GM23338 (cell line): ENCODE measurements around the gene STARD13. TPM values are rescaled to one million over a fixed set of nuclear protein-coding genes. Genes with fewer than 3 reads are reported as not detected.

Experiments
- ATAC-seq: fragments of 200-7000 bp; cut with Tn5 transposase; 3 replicates; pipeline ENCODE4 v1.9.1; 2020
- DNase-seq: peaks from one replicate; pipeline ENCODE4 v3.0.0-alpha.2; 2015; ENCODE audit warnings: low spot score
- H2AFZ ChIP-seq: fragments of 200-600 bp; sonication (generic); 2 replicates; pipeline ENCODE4 v1.8.0; 2016; ENCODE audit warnings: antibody characterized with exemption, mild to moderate bottlenecking, moderate library complexity
- H3F3A ChIP-seq: fragments of 200-600 bp; sonication (generic); replicated peaks from 2 replicates; pipeline ENCODE4 v1.8.0; 2017; ENCODE audit warnings: antibody characterized with exemption, mixed run types, low read depth
- H3K27ac ChIP-seq: fragments of 200-600 bp; sonication (generic); 2 replicates; pipeline ENCODE4 v1.6.1; 2016; ENCODE audit warnings: low read depth
- H3K27me3 ChIP-seq: fragments of 200-600 bp; sonication (generic); 2 replicates; pipeline ENCODE4 v1.8.0; 2016; ENCODE audit warnings: mild to moderate bottlenecking, mixed run types, moderate library complexity; ENCODE audit not compliant: insufficient read depth
- H3K36me3 ChIP-seq: fragments of 200-600 bp; sonication (generic); 2 replicates; pipeline ENCODE4 v1.8.0; 2016; ENCODE audit warnings: mild to moderate bottlenecking; ENCODE audit not compliant: insufficient read depth
- H3K4me1 ChIP-seq: fragments of 200-600 bp; sonication (generic); 2 replicates; pipeline ENCODE4 v1.8.0; 2016; ENCODE audit warnings: mild to moderate bottlenecking, moderate library complexity; ENCODE audit not compliant: insufficient read depth
- H3K4me2 ChIP-seq: fragments of 200-600 bp; sonication (generic); 2 replicates; pipeline ENCODE4 v1.7.1; 2017; ENCODE audit warnings: mixed run types
- H3K4me3 ChIP-seq: fragments of 200-600 bp; sonication (generic); 2 replicates; pipeline ENCODE4 v1.6.1; 2016; ENCODE audit warnings: mixed run types
- H3K79me2 ChIP-seq: fragments of 200-600 bp; sonication (generic); replicated peaks from 2 replicates; pipeline ENCODE4 v1.8.0; 2017; ENCODE audit warnings: mild to moderate bottlenecking; ENCODE audit not compliant: insufficient read depth
- H3K9me2 ChIP-seq: fragments of 200-600 bp; sonication (generic); 2 replicates; pipeline ENCODE4 v1.8.0; 2017; ENCODE audit not compliant: insufficient read depth
- H4K20me1 ChIP-seq: fragments of 200-600 bp; sonication (generic); replicated peaks from 2 replicates; pipeline ENCODE4 v1.8.0; 2017; ENCODE audit warnings: mild to moderate bottlenecking; ENCODE audit not compliant: insufficient read depth
- H3K27ac Mint-ChIP-seq: 2 replicates; pipeline ENCODE4 v1.8.0; 2020; ENCODE audit warnings: inconsistent platforms, mild to moderate bottlenecking, moderate library complexity, mixed read lengths
- H3K27me3 Mint-ChIP-seq: 3 replicates; pipeline ENCODE4 v1.8.0; 2022; ENCODE audit warnings: low read depth, mild to moderate bottlenecking, moderate library complexity, mixed read lengths, inconsistent platforms; ENCODE audit not compliant: insufficient read depth, poor library complexity
- H3K36me3 Mint-ChIP-seq: 3 replicates; pipeline ENCODE4 v1.8.0; 2021; ENCODE audit warnings: low read depth, mild to moderate bottlenecking, inconsistent platforms, moderate library complexity, mixed read lengths
- H3K4me1 Mint-ChIP-seq: 3 replicates; pipeline ENCODE4 v1.8.0; 2020; ENCODE audit warnings: mild to moderate bottlenecking, inconsistent platforms, mixed read lengths
- H3K4me3 Mint-ChIP-seq: 3 replicates; pipeline ENCODE4 v1.8.0; 2021; ENCODE audit warnings: moderate library complexity, mild to moderate bottlenecking, inconsistent platforms, mixed read lengths
- H3K9me3 Mint-ChIP-seq: 3 replicates; pipeline ENCODE4 v1.8.0; 2020; ENCODE audit warnings: moderate library complexity, mild to moderate bottlenecking, inconsistent platforms, mixed read lengths
- CREB1 ChIP-seq: fragments of 250-450 bp; sonication (Bioruptor Pico); IDR thresholded peaks from 2 replicates; pipeline ENCODE4 v1.5.0; 2020; ENCODE audit warnings: low read depth, mild to moderate bottlenecking, moderate library complexity
- EZH2 ChIP-seq: fragments of 200-600 bp; sonication (generic); IDR thresholded peaks from one replicate; pipeline ENCODE4 v1.8.0; 2017; ENCODE audit warnings: antibody characterized with exemption, mild to moderate bottlenecking, low read depth; ENCODE audit not compliant: unreplicated experiment
- EZH2phosphoT487 ChIP-seq: fragments of 200-600 bp; sonication (generic); IDR thresholded peaks from one replicate; pipeline ENCODE4 v1.8.1; 2018; ENCODE audit warnings: antibody characterized with exemption; ENCODE audit not compliant: unreplicated experiment
- JUNB ChIP-seq: IDR thresholded peaks from one replicate; pipeline ENCODE4 v1.6.1; 2016; ENCODE audit warnings: antibody characterized with exemption; ENCODE audit not compliant: unreplicated experiment
- NANOG ChIP-seq: IDR thresholded peaks from 2 replicates; pipeline ENCODE4 v1.6.1; 2016; ENCODE audit warnings: antibody characterized with exemption, borderline replicate concordance
- POLR2AphosphoS5 ChIP-seq: IDR thresholded peaks from 2 replicates; pipeline ENCODE4 v1.6.1; 2016; ENCODE audit warnings: antibody characterized with exemption, low read depth
- STAT1 ChIP-seq: IDR thresholded peaks from one replicate; pipeline ENCODE4 v1.6.1; 2016; ENCODE audit warnings: antibody characterized with exemption; ENCODE audit not compliant: unreplicated experiment
- ZNF114 ChIP-seq: fragments of 250-450 bp; sonication (Bioruptor Pico); IDR thresholded peaks from 2 replicates; pipeline ENCODE4 v1.5.0; 2020; ENCODE audit warnings: mild to moderate bottlenecking, moderate library complexity
- ZNF331 ChIP-seq: fragments of 250-450 bp; sonication (Bioruptor Pico); IDR thresholded peaks from 2 replicates; pipeline ENCODE4 v1.5.0; 2020; ENCODE audit warnings: low read depth, mild to moderate bottlenecking, moderate library complexity
- polyA plus RNA-seq: library from polyadenylated mRNA; unstranded; fragments of >200 nt; fragmentation: Nextera tagmentation; extraction: Ambion mirVana; gene quantifications from 2 replicates; pipeline ENCODE4 v1.2.1, GENCODE V29; 2016
- total RNA-seq: library from RNA; depleted of rRNA; stranded (reverse); fragments of >200 nt; shearing (Covaris generic); gene quantifications from 2 replicates; pipeline ENCODE4 v1.2.3, GENCODE V29; 2014
- TF ChIP-seq, protein P1 (sequence below), 2 experiments: fragments of 200-600 bp in 1 of 2; sonication (generic) in 1 of 2; conservative IDR thresholded peaks; 2 replicates each; pipeline versions ENCODE4 v1.5.1 to v1.6.1; 2016 to 2017; ENCODE audit warnings: antibody characterized with exemption in 2 of 2, low read depth in 2 of 2, mild to moderate bottlenecking in 2 of 2, moderate library complexity in 1 of 2
- TF ChIP-seq, protein P2 (sequence below): IDR thresholded peaks from 2 replicates; pipeline ENCODE4 v1.6.1; 2016; ENCODE audit warnings: antibody characterized with exemption
- TF ChIP-seq, protein P3 (sequence below): fragments of 250-450 bp; sonication (Bioruptor Pico); IDR thresholded peaks from 2 replicates; pipeline ENCODE4 v1.5.0; 2020; ENCODE audit warnings: mild to moderate bottlenecking, moderate library complexity
- TF ChIP-seq, protein P4 (sequence below): IDR thresholded peaks from one replicate; pipeline ENCODE4 v1.6.1; 2018; ENCODE audit warnings: antibody characterized with exemption; ENCODE audit not compliant: unreplicated experiment

Gene STARD13
- total and polyA plus RNA-seq, 2 experiments from 2014 or later: 3.2 to 5.2 TPM

DNA sequence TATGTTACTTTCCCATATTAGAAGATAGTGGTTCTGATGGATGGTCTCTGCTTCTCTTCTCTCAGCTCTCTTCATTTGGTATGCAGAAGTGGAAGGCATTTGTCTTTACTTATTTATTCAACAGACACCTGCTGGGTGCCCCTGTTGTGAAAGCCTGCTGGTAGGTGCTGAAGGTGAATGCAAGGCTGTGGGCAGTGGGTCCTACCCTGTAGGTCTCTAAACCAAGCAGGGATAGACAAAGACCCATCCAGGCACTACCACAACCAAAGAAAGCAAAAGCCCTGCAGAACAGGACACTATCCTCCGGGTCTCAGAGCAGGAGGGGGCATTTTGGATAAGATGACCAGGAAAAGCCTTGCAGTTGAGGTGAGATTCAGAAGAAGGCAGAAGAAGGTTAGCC, 106.1 kb downstream of the STARD13 start:
- Histone ChIP-seq H2AFZ (no peak overlapping the region), H3K79me2 (no peaks in the 10 kb centered on the region), H3K4me3 (no peak overlapping the region), H3K4me2 (no peak overlapping the region), H3K27me3 (peaks cover 53% of the 10 kb centered on the region), H4K20me1 (no peaks in the 10 kb centered on the region; the same call in 1 of the 2 replicates), H3K36me3 (no peaks in the 10 kb centered on the region), H3K27ac (no peak overlapping the region), H3F3A (no peaks in the 10 kb centered on the region), H3K4me1 (peaks cover 18% of the 10 kb centered on the region), H3K9me2 (no peaks in the 10 kb centered on the region)
- Mint-ChIP-seq H3K36me3 (no peaks in the 10 kb centered on the region), H3K9me3 (no peaks in the 10 kb centered on the region), H3K4me1 (peaks cover 20% of the 10 kb centered on the region), H3K4me3 (no peak overlapping the region), H3K27me3 (peaks cover 29% of the 10 kb centered on the region), H3K27ac (no peak overlapping the region)
- ATAC-seq (peak; percentile 99), DNase-seq (peak; percentile 32)
- no peak for TF ChIP-seq STAT1
- TF ChIP-seq EZH2phosphoT487: no peak
- TF ChIP-seq, protein P1, sequence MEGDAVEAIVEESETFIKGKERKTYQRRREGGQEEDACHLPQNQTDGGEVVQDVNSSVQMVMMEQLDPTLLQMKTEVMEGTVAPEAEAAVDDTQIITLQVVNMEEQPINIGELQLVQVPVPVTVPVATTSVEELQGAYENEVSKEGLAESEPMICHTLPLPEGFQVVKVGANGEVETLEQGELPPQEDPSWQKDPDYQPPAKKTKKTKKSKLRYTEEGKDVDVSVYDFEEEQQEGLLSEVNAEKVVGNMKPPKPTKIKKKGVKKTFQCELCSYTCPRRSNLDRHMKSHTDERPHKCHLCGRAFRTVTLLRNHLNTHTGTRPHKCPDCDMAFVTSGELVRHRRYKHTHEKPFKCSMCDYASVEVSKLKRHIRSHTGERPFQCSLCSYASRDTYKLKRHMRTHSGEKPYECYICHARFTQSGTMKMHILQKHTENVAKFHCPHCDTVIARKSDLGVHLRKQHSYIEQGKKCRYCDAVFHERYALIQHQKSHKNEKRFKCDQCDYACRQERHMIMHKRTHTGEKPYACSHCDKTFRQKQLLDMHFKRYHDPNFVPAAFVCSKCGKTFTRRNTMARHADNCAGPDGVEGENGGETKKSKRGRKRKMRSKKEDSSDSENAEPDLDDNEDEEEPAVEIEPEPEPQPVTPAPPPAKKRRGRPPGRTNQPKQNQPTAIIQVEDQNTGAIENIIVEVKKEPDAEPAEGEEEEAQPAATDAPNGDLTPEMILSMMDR (conservative IDR thresholded peaks at IDR 0.05; ENCODE audit: low read depth in 2 of 2): no peak
- no peak for TF ChIP-seq CREB1 (CRISPR knock-in tag)
- TF ChIP-seq ZNF331 (CRISPR knock-in tag): no peak
- TF ChIP-seq, protein P2, sequence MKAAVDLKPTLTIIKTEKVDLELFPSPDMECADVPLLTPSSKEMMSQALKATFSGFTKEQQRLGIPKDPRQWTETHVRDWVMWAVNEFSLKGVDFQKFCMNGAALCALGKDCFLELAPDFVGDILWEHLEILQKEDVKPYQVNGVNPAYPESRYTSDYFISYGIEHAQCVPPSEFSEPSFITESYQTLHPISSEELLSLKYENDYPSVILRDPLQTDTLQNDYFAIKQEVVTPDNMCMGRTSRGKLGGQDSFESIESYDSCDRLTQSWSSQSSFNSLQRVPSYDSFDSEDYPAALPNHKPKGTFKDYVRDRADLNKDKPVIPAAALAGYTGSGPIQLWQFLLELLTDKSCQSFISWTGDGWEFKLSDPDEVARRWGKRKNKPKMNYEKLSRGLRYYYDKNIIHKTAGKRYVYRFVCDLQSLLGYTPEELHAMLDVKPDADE: no peak
- TF ChIP-seq, protein P3, sequence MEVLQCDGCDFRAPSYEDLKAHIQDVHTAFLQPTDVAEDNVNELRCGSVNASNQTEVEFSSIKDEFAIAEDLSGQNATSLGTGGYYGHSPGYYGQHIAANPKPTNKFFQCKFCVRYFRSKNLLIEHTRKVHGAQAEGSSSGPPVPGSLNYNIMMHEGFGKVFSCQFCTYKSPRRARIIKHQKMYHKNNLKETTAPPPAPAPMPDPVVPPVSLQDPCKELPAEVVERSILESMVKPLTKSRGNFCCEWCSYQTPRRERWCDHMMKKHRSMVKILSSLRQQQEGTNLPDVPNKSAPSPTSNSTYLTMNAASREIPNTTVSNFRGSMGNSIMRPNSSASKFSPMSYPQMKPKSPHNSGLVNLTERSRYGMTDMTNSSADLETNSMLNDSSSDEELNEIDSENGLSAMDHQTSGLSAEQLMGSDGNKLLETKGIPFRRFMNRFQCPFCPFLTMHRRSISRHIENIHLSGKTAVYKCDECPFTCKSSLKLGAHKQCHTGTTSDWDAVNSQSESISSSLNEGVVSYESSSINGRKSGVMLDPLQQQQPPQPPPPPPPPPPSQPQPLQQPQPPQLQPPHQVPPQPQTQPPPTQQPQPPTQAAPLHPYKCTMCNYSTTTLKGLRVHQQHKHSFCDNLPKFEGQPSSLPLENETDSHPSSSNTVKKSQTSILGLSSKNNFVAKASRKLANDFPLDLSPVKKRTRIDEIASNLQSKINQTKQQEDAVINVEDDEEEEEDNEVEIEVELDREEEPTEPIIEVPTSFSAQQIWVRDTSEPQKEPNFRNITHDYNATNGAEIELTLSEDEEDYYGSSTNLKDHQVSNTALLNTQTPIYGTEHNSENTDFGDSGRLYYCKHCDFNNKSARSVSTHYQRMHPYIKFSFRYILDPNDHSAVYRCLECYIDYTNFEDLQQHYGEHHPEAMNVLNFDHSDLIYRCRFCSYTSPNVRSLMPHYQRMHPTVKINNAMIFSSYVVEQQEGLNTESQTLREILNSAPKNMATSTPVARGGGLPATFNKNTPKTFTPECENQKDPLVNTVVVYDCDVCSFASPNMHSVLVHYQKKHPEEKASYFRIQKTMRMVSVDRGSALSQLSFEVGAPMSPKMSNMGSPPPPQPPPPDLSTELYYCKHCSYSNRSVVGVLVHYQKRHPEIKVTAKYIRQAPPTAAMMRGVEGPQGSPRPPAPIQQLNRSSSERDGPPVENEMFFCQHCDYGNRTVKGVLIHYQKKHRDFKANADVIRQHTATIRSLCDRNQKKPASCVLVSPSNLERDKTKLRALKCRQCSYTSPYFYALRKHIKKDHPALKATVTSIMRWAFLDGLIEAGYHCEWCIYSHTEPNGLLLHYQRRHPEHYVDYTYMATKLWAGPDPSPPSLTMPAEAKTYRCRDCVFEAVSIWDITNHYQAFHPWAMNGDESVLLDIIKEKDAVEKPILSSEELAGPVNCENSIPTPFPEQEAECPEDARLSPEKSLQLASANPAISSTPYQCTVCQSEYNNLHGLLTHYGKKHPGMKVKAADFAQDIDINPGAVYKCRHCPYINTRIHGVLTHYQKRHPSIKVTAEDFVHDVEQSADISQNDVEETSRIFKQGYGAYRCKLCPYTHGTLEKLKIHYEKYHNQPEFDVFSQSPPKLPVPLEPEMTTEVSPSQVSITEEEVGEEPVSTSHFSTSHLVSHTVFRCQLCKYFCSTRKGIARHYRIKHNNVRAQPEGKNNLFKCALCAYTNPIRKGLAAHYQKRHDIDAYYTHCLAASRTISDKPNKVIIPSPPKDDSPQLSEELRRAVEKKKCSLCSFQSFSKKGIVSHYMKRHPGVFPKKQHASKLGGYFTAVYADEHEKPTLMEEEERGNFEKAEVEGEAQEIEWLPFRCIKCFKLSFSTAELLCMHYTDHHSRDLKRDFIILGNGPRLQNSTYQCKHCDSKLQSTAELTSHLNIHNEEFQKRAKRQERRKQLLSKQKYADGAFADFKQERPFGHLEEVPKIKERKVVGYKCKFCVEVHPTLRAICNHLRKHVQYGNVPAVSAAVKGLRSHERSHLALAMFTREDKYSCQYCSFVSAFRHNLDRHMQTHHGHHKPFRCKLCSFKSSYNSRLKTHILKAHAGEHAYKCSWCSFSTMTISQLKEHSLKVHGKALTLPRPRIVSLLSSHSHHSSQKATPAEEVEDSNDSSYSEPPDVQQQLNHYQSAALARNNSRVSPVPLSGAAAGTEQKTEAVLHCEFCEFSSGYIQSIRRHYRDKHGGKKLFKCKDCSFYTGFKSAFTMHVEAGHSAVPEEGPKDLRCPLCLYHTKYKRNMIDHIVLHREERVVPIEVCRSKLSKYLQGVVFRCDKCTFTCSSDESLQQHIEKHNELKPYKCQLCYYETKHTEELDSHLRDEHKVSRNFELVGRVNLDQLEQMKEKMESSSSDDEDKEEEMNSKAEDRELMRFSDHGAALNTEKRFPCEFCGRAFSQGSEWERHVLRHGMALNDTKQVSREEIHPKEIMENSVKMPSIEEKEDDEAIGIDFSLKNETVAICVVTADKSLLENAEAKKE (CRISPR knock-in tag): no peak; the same call in 1 of the 2 replicates
- TF ChIP-seq NANOG: no peak
- no peak for TF ChIP-seq ZNF114
- TF ChIP-seq, protein P4, sequence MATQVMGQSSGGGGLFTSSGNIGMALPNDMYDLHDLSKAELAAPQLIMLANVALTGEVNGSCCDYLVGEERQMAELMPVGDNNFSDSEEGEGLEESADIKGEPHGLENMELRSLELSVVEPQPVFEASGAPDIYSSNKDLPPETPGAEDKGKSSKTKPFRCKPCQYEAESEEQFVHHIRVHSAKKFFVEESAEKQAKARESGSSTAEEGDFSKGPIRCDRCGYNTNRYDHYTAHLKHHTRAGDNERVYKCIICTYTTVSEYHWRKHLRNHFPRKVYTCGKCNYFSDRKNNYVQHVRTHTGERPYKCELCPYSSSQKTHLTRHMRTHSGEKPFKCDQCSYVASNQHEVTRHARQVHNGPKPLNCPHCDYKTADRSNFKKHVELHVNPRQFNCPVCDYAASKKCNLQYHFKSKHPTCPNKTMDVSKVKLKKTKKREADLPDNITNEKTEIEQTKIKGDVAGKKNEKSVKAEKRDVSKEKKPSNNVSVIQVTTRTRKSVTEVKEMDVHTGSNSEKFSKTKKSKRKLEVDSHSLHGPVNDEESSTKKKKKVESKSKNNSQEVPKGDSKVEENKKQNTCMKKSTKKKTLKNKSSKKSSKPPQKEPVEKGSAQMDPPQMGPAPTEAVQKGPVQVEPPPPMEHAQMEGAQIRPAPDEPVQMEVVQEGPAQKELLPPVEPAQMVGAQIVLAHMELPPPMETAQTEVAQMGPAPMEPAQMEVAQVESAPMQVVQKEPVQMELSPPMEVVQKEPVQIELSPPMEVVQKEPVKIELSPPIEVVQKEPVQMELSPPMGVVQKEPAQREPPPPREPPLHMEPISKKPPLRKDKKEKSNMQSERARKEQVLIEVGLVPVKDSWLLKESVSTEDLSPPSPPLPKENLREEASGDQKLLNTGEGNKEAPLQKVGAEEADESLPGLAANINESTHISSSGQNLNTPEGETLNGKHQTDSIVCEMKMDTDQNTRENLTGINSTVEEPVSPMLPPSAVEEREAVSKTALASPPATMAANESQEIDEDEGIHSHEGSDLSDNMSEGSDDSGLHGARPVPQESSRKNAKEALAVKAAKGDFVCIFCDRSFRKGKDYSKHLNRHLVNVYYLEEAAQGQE: no peak
- TF ChIP-seq JUNB: no peak
- TF ChIP-seq POLR2AphosphoS5: no peak
- no peak for TF ChIP-seq EZH2
